Posterior cingulate gyrus (tissue), 11 donors: ENCODE results near the gene TMC8.
"Not testable (repeated sequence)": the region's sequence is repeated elsewhere in the genome, so short reads cannot be mapped to it uniquely, and the experiment has no call there.

ENCODE experiments used
- DNase-seq, 10 donors: peaks; one replicate each; pipeline versions ENCODE4 v3.0.0 to v3.0.0-alpha.2; 2020 to 2021; ENCODE audit warnings: mixed read lengths in 3 of 10
- intact Hi-C: fragments of 100-400 bp; cut with DNase I; formaldehyde crosslinking; loops from one replicate; pipeline ENCODE4 v1.15.1; 2023

TMC8 gene

GRCh38 chr17:78171591-78172248 is 41.1 kb downstream of the TMC8 start:
- DNase-seq, intact Hi-C loops: not testable (repeated sequence)

- intact Hi-C loops = no loop called here
- DNase-seq = peak in 1 of 10 donors; percentile 26
Observed at GRCh38 chr17:78172249-78173051, 41.9 kb downstream of the TMC8 start.

- intact Hi-C loops = no loop called here
- DNase-seq = peak in 1 of 10 donors; percentile 81
Observed at GRCh38 chr17:78173097-78173715, 42.6 kb downstream of the TMC8 start.

- intact Hi-C loops = loop anchor here (1.0 kb wide), 1 partner anchor 77 kb away; no protein-coding TSS in a partner anchor
- peak; percentile 65 to 97 (median 78) for DNase-seq
Observed at GRCh38 chr17:78174346-78174869, 43.8 kb downstream of the TMC8 start.

- DNase-seq = no peak
- intact Hi-C loops = loop anchor here (1.0 kb wide), 1 partner anchor 76 kb away; no protein-coding TSS in a partner anchor
Observed at GRCh38 chr17:78174870-78175642, 44.5 kb downstream of the TMC8 start.

GRCh38 chr17:78175643-78175981 is 45.0 kb downstream of the TMC8 start:
- no peak for DNase-seq
- intact Hi-C loops = no loop called here

- peak; percentile 39 to 95 (median 68) for DNase-seq
- intact Hi-C loops = loop anchor here (2.0 kb wide), 1 partner anchor 64 kb away; no protein-coding TSS in a partner anchor
Observed at GRCh38 chr17:78176548-78177025, 46.0 kb downstream of the TMC8 start.

GRCh38 chr17:78179372-78179771 is 48.8 kb downstream of the TMC8 start:
- DNase-seq = no peak
- intact Hi-C loops = no loop called here

- intact Hi-C loops = no loop called here
- no peak for DNase-seq
Observed at GRCh38 chr17:78180083-78180482, 49.5 kb downstream of the TMC8 start.

- no peak for DNase-seq
- intact Hi-C loops = no loop called here
Observed at GRCh38 chr17:78180508-78180907, 49.9 kb downstream of the TMC8 start.

- intact Hi-C loops = no loop called here
- DNase-seq = peak in 1 of 10 donors; percentile 59
Observed at GRCh38 chr17:78182504-78182903, 51.9 kb downstream of the TMC8 start.

- DNase-seq = no peak
- intact Hi-C loops = no loop called here
Observed at GRCh38 chr17:78183916-78184315, 53.3 kb downstream of the TMC8 start.

GRCh38 chr17:78184351-78184750 is 53.8 kb downstream of the TMC8 start:
- intact Hi-C loops = no loop called here
- peak in 1 of 10 donors; percentile 40 for DNase-seq

- no peak for DNase-seq
- intact Hi-C loops = no loop called here
Observed at GRCh38 chr17:78184868-78185267, 54.3 kb downstream of the TMC8 start.

- peak in 1 of 10 donors; percentile 77 for DNase-seq
- intact Hi-C loops = no loop called here
Observed at GRCh38 chr17:78185981-78186691, 55.6 kb downstream of the TMC8 start.

GRCh38 chr17:78186692-78187595 is 56.4 kb downstream of the TMC8 start, which contains the start of the genes AFMID and TK1:
TSS of gene AFMID (plus strand) at chr17:78187362. CDS start at chr17:78187371, 9 bp downstream.
TSS of gene TK1 (minus strand) at chr17:78187052. CDS start at chr17:78186994, 58 bp downstream.
- peak; percentile 92 to 100 (median 97) for DNase-seq
- intact Hi-C loops = no loop called here
